GM21515 (cell line): ENCODE measurements around the gene IFNLR1.

Experiments
- ATAC-seq: cut with Tn5 transposase; IDR thresholded peaks from one replicate; pipeline ENCODE4 v1.9.1; 2021; ENCODE audit not compliant: unreplicated experiment

The IFNLR1 gene

GRCh38 chr1:24109686-24110475, 77.2 kb downstream of the IFNLR1 start:
- no peak for ATAC-seq

GRCh38 chr1:24109166-24109483, 78.0 kb downstream of the IFNLR1 start:
- no peak for ATAC-seq

- ATAC-seq = no peak
These were observed 78.5 kb downstream of the IFNLR1 start for GRCh38 chr1:24108334-24109165.

GRCh38 chr1:24107462-24108138, 79.5 kb downstream of the IFNLR1 start:
- ATAC-seq = no peak

- no peak for ATAC-seq
These were observed 81.5 kb downstream of the IFNLR1 start for GRCh38 chr1:24105368-24106160.

- ATAC-seq = no peak
These were observed 82.2 kb downstream of the IFNLR1 start for GRCh38 chr1:24104854-24105253.
